ENCODE measurements around the gene KCND1.

The KCND1 gene

DNA sequence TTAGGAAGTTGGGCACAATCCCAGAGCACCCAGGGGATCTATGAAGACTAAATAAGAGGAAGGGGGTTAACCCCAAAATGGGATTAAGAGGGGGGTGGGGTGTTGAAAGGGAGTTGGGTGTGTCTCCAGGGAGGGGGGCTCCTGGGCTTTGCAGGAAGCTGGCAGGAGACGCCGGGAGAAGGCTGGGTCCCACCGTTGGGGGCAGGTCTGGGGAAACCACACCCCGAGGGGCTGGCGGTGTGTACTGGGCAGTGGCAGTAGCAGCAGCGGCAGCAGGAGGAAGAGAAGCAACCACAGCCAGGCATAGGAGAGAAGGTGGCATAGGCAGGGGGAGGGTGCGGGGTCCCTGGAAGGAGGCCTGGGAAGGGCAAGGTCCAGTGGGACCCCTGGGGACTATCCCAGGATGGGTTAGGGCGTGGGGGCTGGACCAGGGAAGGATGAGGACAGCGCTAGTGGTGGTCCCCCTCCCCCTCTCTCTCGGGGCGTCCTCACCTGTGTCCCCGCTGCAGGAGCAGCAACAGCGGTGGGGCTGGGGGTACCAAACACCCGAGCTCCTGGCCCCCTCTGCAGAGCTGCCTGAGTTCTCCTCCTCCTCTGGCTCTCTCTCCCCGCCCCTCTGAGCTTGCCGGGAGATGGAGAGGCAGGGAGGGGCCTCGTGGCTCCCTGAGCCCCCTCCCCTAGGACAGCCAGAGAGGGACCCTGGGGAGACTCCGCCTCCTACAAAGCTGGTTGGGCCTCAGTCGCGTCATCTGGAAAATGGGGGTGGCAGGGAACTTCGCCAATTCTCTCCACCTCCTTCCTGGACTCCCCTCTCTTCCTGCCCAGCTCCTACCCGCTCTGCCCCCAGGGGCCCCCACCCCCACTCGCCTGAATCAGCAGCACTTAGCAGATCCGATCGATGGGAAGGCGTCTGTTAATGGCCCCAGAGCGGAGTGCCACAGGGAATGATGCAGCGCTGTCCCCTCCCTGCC, at the start of gene KCND1:
KCND1 (minus strand) TSS at position 596 of the 971 bp plus-strand sequence. CDS start 1,573 bp downstream, outside the sequence.
- H3K9me3 Mint-ChIP-seq (ENCODE audit: low read depth), result no peaks in the 10 kb centered on the region
- peaks cover 3% of the 10 kb centered on the region for H3K36me3 Mint-ChIP-seq
- no peak within 1 kb of the TSS for H3K27ac Mint-ChIP-seq
- peaks cover 12% of the 10 kb centered on the region for H3K4me1 Mint-ChIP-seq (ENCODE audit: low read depth)
- peak within 1 kb of the TSS; percentile 65 for H3K4me3 Mint-ChIP-seq
- H3K27me3 Mint-ChIP-seq, result no peaks in the 10 kb centered on the region

DNA sequence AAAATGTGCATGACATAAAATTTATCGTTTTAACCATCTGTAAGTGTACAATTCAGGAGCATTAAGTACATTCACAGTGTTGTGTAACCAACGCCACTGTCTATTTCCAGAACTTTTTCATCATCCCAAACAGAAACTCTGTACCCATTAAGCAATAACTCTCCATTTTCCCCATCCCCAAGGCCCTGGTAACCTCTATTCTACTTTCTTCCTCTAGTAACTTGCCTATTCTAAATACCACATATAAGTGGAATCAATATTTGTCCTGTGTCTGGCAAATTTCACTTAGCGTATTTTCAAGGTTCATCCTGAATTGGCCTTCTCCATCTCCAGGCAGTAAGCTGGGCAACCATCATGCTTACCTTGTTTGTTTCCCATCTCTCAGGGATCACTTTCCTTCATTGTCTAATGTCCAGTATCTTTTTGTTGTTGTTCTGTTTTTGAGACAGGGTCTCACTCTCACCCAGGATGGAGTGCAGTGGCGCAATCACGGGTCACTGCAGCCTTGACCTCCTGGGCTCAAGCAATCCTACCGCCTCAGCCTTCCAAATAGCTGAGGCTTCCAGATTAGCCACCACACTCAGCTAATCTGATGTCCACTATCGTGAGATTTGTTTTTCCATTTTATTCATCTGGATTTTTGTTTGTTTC, 48.1 kb upstream of the KCND1 start:
- Mint-ChIP-seq H3K36me3 (no peaks in the 10 kb centered on the region), H3K9me3 (ENCODE audit: low read depth) (no peaks in the 10 kb centered on the region), H3K4me1 (ENCODE audit: low read depth) (no peaks in the 10 kb centered on the region), H3K4me3 (no peak overlapping the region), H3K27ac (no peak overlapping the region), H3K27me3 (no peaks in the 10 kb centered on the region)

DNA sequence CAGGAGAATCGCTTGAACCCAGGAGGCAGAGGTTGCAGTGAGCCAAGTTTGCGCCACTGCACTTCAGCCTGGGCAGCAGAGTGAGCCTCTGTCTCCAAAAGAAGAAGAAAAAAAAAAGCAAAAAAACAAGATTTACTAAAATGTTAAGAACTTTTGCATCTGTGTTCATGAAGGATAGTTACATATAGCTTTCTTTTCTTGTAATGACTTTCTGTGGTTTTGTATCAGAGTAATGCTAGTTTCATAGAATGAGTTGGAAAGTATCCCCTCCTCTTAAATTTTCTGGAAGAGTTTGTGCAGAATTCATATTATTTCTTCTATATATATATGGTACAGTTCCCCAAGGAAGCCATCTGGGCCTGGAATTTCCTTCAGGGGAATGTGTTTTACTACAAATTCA, 47.4 kb upstream of the KCND1 start:
- Mint-ChIP-seq H3K27ac (no peak overlapping the region), H3K36me3 (no peaks in the 10 kb centered on the region), H3K4me1 (ENCODE audit: low read depth) (no peaks in the 10 kb centered on the region), H3K27me3 (no peaks in the 10 kb centered on the region), H3K9me3 (ENCODE audit: low read depth) (no peaks in the 10 kb centered on the region), H3K4me3 (no peak overlapping the region)

DNA sequence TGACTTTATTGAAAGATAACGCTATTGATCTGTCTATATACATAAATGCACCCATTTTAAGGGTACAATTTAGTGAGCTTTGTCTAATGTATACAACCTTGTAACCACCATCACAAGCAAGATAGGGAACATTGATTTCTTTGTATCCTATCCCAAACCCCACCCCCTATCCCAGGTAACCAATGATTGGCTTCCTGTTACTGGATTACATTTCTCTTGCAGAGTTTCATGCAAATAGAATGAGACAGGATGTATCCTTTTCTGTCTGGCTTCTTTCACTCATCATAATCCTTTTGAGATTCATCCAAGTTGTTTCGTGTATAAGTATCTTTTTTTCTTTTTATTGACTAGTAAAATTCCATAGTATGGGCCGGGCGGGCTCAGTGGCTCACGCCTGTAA, 32.1 kb upstream of the KCND1 start:
- peaks cover 21% of the 10 kb centered on the region for H3K4me1 Mint-ChIP-seq (ENCODE audit: low read depth)
- H3K27ac Mint-ChIP-seq, result no peak overlapping the region
- H3K27me3 Mint-ChIP-seq, result no peaks in the 10 kb centered on the region
- peak overlapping the region; percentile 52 for H3K4me3 Mint-ChIP-seq
- no peaks in the 10 kb centered on the region for H3K9me3 Mint-ChIP-seq (ENCODE audit: low read depth)
- H3K36me3 Mint-ChIP-seq, result peaks cover under 1% of the 10 kb centered on the region

DNA sequence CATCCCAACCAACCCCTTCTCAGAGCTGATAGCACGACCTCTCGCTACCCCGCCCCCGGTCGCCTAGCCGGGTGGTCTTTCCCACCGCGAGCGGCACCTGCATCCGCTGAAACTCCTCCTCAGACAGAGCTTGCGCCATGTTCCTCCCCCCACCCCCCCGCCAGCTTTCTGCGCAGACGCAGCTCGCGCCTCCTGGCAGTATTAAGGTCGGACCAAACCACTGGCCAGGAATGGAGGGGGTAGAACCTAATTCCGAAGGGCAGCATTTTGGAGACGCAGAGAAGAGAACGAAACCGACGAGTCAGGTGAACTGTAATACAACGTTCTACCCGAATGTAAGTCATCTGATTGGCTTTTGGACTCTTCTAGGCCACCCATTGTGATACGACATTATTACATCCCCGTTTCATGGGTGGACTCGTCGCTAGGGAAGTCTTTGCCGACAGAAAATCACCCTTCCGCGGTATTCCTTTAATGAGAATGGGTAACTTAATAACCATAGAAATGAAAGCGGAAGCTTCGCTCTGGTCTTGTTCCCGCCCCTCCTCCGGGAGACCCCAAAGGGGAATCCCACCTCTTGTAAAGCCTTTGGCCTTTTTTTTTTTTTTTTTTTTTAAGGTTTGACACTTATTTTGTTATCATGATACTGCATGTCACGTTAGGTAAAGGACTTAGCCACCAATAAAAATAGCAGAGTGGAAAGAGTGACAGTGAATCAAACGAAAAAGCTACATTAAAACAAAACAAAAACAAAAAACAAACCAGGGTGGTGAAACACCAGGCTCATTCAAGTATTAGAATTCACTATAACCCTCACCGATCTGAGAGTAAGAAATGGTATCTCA, 30.7 kb upstream of the KCND1 start, which contains the start of gene GRIPAP1:
GRIPAP1 (minus strand) TSS at position 174 of the 845 bp plus-strand sequence; CDS start at position 139, 35 bp downstream.
- peak within 1 kb of the TSS; percentile 95 for H3K27ac Mint-ChIP-seq
- H3K9me3 Mint-ChIP-seq (ENCODE audit: low read depth), result no peaks in the 10 kb centered on the region
- H3K27me3 Mint-ChIP-seq, result no peaks in the 10 kb centered on the region
- H3K4me1 Mint-ChIP-seq (ENCODE audit: low read depth), result peaks cover 31% of the 10 kb centered on the region
- peaks cover 4% of the 10 kb centered on the region for H3K36me3 Mint-ChIP-seq
- peak within 1 kb of the TSS; percentile 98 for H3K4me3 Mint-ChIP-seq

DNA sequence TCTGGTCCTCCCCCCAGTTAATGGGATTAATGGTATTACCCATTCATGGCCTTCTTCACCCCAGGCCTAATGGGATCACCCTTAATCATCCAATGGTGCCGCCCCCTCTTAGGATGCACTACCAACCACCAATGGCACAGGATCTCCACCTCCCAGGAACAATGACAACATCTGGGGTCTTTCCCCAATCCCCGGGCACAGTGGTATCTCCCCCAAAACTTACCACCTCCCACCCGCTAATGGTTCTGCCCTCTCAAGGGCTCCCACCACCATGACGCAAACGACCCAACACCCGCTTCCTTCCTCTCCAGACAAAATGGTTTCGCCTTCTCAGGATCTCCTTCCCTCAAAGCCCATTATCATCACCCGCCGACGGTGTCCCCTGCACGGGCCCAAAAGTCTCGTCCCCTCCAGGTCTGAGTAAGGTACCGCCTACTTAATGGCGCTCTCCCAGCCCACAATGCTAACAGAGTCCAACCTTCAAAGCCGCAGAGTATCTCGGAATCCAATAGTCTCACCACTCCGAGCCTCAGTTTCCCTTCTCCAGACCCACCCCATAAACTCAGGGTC, 30.0 kb upstream of the KCND1 start:
- H3K36me3 Mint-ChIP-seq, result peaks cover 4% of the 10 kb centered on the region
- H3K9me3 Mint-ChIP-seq (ENCODE audit: low read depth), result no peaks in the 10 kb centered on the region
- no peaks in the 10 kb centered on the region for H3K27me3 Mint-ChIP-seq
- peak overlapping the region; percentile 95 for H3K27ac Mint-ChIP-seq
- H3K4me3 Mint-ChIP-seq, result peak overlapping the region; percentile 98
- peaks cover 32% of the 10 kb centered on the region for H3K4me1 Mint-ChIP-seq (ENCODE audit: low read depth)

DNA sequence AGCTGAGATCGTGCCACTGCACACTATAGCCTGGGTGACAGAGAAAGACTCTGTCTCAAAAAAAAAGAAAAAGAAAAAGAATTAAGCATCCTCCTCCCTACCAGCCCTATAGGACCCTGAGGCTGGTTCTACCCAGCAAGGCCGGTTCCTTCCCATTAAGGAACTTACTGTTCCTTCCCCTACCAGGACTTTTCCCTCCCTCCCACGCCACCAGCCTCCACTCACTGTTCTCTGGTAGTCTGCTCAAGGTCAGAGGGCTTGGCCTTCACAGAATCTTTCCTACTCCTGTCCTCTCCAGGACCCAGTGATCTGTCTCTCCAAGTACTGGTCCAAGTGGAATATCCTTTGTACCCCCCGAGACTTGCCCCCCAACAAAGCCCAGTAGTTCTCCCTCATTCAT, 29.0 kb upstream of the KCND1 start:
- Mint-ChIP-seq H3K27ac (no peak overlapping the region), H3K27me3 (no peaks in the 10 kb centered on the region), H3K9me3 (ENCODE audit: low read depth) (no peaks in the 10 kb centered on the region), H3K4me1 (ENCODE audit: low read depth) (peaks cover 32% of the 10 kb centered on the region), H3K36me3 (peaks cover 4% of the 10 kb centered on the region), H3K4me3 (peak overlapping the region; percentile 98)

DNA sequence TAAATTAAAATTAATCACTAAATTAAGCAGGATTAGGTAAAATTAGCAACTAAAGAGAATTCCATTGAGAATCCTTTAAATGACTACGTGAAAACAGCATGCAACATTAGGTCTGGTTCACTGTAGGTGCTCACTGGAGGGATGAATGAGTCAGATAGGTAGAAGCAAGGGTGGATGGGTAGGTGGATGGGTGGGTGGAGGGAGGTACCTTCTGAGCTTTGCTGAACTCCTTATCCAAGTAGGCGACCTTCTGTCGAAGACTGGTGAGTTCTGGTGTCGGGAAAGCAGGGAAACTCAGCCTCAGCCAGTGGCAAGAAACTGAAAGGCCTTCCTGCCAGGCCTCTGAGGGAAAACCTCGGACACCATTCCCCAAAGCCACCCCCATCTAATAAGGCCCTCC, 27.4 kb upstream of the KCND1 start:
- Mint-ChIP-seq H3K27ac (no peak overlapping the region), H3K36me3 (peaks cover 4% of the 10 kb centered on the region), H3K4me3 (no peak overlapping the region), H3K9me3 (ENCODE audit: low read depth) (no peaks in the 10 kb centered on the region), H3K4me1 (ENCODE audit: low read depth) (peaks cover 32% of the 10 kb centered on the region), H3K27me3 (no peaks in the 10 kb centered on the region)

DNA sequence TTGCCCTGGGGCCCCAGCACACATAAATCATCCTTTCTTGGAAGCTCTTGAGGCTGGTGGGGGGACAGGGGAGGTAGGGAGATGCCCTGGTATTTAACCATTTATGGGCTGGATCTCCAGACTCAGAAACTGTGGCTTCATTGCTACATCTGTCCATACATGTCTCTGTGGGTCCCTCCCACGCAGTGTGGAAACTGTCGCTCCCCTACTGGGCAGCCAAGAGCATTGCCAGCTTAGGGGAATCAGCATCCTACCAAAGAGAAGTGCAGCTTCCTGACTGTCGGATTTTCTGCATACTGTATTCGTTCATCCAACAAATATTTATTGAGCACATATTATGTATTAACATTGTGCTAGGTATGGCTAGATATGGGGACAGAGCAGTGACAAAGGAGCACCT, 26.7 kb upstream of the KCND1 start:
- no peak overlapping the region for H3K4me3 Mint-ChIP-seq
- H3K27me3 Mint-ChIP-seq, result no peaks in the 10 kb centered on the region
- H3K4me1 Mint-ChIP-seq (ENCODE audit: low read depth), result peaks cover 32% of the 10 kb centered on the region
- H3K27ac Mint-ChIP-seq, result no peak overlapping the region
- peaks cover 4% of the 10 kb centered on the region for H3K36me3 Mint-ChIP-seq
- no peaks in the 10 kb centered on the region for H3K9me3 Mint-ChIP-seq (ENCODE audit: low read depth)

DNA sequence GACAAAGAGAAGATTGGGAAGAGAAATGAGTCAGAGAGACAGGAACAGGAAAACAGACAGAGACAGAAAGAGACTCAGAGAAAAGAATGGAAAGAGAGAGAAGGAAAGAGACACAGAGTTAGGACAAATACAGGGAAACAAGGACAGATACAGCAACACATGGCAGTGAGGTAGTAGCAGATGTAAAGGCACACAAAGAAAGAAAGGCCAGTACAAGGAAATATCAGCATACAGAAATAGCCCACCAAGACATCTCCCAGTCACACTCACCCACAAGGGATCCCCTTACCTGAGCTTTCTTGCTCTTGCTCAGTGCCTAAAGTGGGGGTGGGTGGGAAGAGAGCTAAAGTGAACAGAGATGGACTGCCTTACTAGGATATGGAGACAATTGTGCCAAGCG, 26.2 kb upstream of the KCND1 start:
- H3K36me3 Mint-ChIP-seq, result peaks cover 4% of the 10 kb centered on the region
- H3K27ac Mint-ChIP-seq, result no peak overlapping the region
- no peaks in the 10 kb centered on the region for H3K27me3 Mint-ChIP-seq
- peaks cover 32% of the 10 kb centered on the region for H3K4me1 Mint-ChIP-seq (ENCODE audit: low read depth)
- no peak overlapping the region for H3K4me3 Mint-ChIP-seq
- no peaks in the 10 kb centered on the region for H3K9me3 Mint-ChIP-seq (ENCODE audit: low read depth)

DNA sequence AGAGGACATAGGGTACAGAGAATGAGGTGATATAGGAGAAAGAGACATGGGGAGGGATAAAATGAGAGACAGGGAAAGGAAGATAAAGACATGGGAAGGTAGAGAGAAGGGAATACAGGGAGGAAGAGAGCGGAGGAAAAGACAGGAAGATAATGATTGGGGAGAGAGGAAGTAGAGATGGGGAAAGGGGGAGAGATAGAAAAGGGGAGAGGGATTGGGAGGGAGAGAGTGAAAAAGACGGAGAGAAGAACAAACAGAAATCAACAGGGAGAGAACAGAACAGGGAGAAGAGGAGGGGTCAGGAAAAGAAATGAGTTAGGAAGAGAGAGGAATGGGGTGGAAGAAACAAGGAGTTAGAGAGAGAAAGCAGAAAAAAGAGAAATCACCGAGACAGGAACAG, 25.8 kb upstream of the KCND1 start:
- Mint-ChIP-seq H3K27ac (peak overlapping the region; percentile 17), H3K36me3 (peaks cover 4% of the 10 kb centered on the region), H3K9me3 (ENCODE audit: low read depth) (no peaks in the 10 kb centered on the region), H3K4me1 (ENCODE audit: low read depth) (peaks cover 28% of the 10 kb centered on the region), H3K27me3 (no peaks in the 10 kb centered on the region), H3K4me3 (no peak overlapping the region)

DNA sequence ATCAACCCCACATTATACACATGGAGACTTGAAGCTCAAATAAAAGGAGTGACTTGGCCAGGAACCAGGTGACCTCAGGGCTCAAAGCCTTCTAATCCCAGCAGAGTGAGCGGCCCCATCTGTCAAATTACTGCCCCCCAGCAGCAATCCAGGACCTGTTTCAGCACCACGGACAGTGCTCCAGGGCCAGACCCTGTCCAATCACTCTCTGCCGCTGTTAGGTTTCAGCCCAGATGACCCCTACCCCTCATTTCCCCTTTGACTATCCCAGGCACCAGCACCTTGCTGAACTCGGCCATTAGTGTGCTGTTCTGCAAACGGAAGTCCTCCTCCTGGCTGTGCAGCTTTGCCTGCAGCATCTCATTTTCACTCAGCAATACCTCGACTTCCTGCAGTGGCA, 25.3 kb upstream of the KCND1 start:
- Mint-ChIP-seq H3K4me1 (ENCODE audit: low read depth) (peaks cover 28% of the 10 kb centered on the region), H3K36me3 (peaks cover 4% of the 10 kb centered on the region), H3K9me3 (ENCODE audit: low read depth) (no peaks in the 10 kb centered on the region), H3K4me3 (no peak overlapping the region), H3K27me3 (no peaks in the 10 kb centered on the region), H3K27ac (no peak overlapping the region)

DNA sequence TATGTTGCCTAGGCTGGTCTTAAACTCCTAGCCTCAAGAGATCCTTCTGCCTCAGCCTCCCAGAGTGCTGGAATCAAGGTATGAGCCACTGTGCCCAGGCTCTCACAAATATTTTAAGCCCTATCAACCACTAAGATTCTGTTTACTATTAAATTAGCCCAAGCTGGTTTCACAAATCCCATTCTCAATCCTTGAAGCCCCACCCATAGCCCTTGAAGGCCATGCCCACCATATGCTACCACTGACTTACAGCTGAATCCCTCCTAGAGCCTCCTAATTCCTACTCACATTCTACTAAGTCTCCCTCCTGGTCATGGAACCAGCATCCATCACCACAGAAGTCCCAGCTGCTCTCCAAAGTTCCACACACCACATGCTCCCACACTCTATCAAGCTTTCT, 20.7 kb upstream of the KCND1 start:
- no peaks in the 10 kb centered on the region for H3K27me3 Mint-ChIP-seq
- no peak overlapping the region for H3K4me3 Mint-ChIP-seq
- H3K27ac Mint-ChIP-seq, result no peak overlapping the region
- no peaks in the 10 kb centered on the region for H3K36me3 Mint-ChIP-seq
- no peaks in the 10 kb centered on the region for H3K9me3 Mint-ChIP-seq (ENCODE audit: low read depth)
- peaks cover 2% of the 10 kb centered on the region for H3K4me1 Mint-ChIP-seq (ENCODE audit: low read depth)

DNA sequence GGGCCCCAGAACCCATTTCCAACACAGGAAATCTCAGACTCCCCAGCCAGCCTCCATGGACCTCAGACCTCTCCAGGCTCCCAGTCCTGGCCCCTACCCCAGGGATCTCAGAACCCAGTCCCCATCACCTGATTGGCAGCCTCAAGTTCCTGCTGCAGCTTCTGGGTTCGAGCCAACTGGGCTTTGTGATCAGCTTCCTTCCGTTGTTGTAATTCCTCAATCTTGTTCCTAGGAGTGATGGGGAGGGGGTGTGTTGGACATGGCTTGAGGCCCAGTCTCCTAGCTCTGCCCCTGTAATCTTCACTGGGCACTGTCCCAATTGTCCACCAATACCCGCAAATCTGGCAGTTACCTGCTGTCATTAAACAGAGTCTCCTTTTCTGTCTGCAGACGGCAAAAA, 17.8 kb upstream of the KCND1 start:
- Mint-ChIP-seq H3K4me1 (ENCODE audit: low read depth) (no peaks in the 10 kb centered on the region), H3K9me3 (ENCODE audit: low read depth) (no peaks in the 10 kb centered on the region), H3K36me3 (no peaks in the 10 kb centered on the region), H3K4me3 (no peak overlapping the region), H3K27me3 (no peaks in the 10 kb centered on the region), H3K27ac (no peak overlapping the region)

Data from activated naive CD8-positive, alpha-beta T cell (primary cell).